ENCODE data around the gene ITGA6.
A peak's percentile ranks its signal among the peaks of the same experiment; 100 is the strongest.

The ITGA6 gene

GRCh38 chr2:172554352-172555271 is 127.2 kb downstream of the ITGA6 start:
- H3K9ac ChIP-seq (ENCODE audit: low read depth, low read length, poor library complexity) = no peak overlapping the region
- H4K91ac ChIP-seq (ENCODE audit: low read depth, low read length, poor library complexity) = no peak overlapping the region
- no peak overlapping the region for H3K23ac ChIP-seq (ENCODE audit: low read depth, low read length, poor library complexity)
- H2AK5ac ChIP-seq (ENCODE audit: low read depth, low read length) = no peak overlapping the region
- H3K79me1 ChIP-seq (ENCODE audit: low read depth, low read length) = no peaks in the 10 kb centered on the region
- H3K4me2 ChIP-seq (ENCODE audit: insufficient read depth, low read length, poor library complexity, severe bottlenecking) = no peak overlapping the region
- H3K4me1 ChIP-seq (ENCODE audit: control insufficient read depth in 2 of 2, insufficient read depth in 1 of 2, low read depth in 1 of 2, low read length in 2 of 2) = peaks cover 5 to 11% of the 10 kb centered on the region in 2 donors
- peak overlapping the region in 1 of 2 donors; percentile 87 for H3K4me3 ChIP-seq (ENCODE audit: low read length in 2 of 2)
- H2BK12ac ChIP-seq (ENCODE audit: low read length) = no peak overlapping the region
- no peak overlapping the region for H2BK5ac ChIP-seq (ENCODE audit: low read length)
- peaks cover 0 to 6% (median 0%) of the 10 kb centered on the region in 3 experiments for H3K27me3 ChIP-seq (ENCODE audit: control insufficient read depth in 3 of 3, insufficient read depth in 3 of 3, low read depth in 1 of 3, low read length in 3 of 3)
- no CpG with 5 or more reads among the region's 18 CpGs for WGBS, 2 donors (ENCODE audit: extremely low coverage in 2 of 2, insufficient read length in 2 of 2, insufficient replicate concordance in 1 of 2)
- H3K27ac ChIP-seq (replicated peaks; ENCODE audit: low read length) = no peak overlapping the region
- no peak overlapping the region for H3K14ac ChIP-seq (ENCODE audit: low read length)
- H4K8ac ChIP-seq (ENCODE audit: low read depth, low read length) = no peak overlapping the region
- H2AFZ ChIP-seq (ENCODE audit: low read length) = peak overlapping the region; percentile 97
- H3K36me3 ChIP-seq (replicated peaks in 1 of 2; ENCODE audit: control insufficient read depth in 2 of 2, insufficient read depth in 2 of 2, low read length in 2 of 2) = peaks cover 0 to 6% of the 10 kb centered on the region in 2 donors
- no peak overlapping the region for H2BK15ac ChIP-seq (ENCODE audit: low read length)
- H3K4ac ChIP-seq (ENCODE audit: low read length) = no peak overlapping the region
- no peak for DNase-seq (ENCODE audit: low spot score)
- H3K18ac ChIP-seq (ENCODE audit: low read length) = no peak overlapping the region
- H3K9me3 ChIP-seq (replicated peaks in 1 of 2; ENCODE audit: control insufficient read depth in 2 of 2, insufficient read depth in 1 of 2, low read depth in 1 of 2, low read length in 2 of 2) = no peaks in the 10 kb centered on the region
- no peak overlapping the region for H2BK120ac ChIP-seq (ENCODE audit: low read depth, low read length)

- H3K27me3 ChIP-seq (ENCODE audit: control insufficient read depth in 3 of 3, insufficient read depth in 3 of 3, low read depth in 1 of 3, low read length in 3 of 3) = peaks cover 0 to 6% (median 0%) of the 10 kb centered on the region in 3 experiments
- no peak overlapping the region for H3K4ac ChIP-seq (ENCODE audit: low read length)
- peak overlapping the region; percentile 97 for H3K18ac ChIP-seq (ENCODE audit: low read length)
- peak overlapping the region; percentile 87 to 95 for H3K4me3 ChIP-seq (ENCODE audit: low read length in 2 of 2)
- no peak overlapping the region for H4K91ac ChIP-seq (ENCODE audit: low read depth, low read length, poor library complexity)
- WGBS, 2 donors (ENCODE audit: extremely low coverage in 2 of 2, insufficient read length in 2 of 2, insufficient replicate concordance in 1 of 2) = no CpG with 5 or more reads among the region's 8 CpGs
- no peaks in the 10 kb centered on the region for H3K9me3 ChIP-seq (replicated peaks in 1 of 2; ENCODE audit: control insufficient read depth in 2 of 2, insufficient read depth in 1 of 2, low read depth in 1 of 2, low read length in 2 of 2)
- peaks cover 5 to 11% of the 10 kb centered on the region in 2 donors for H3K4me1 ChIP-seq (ENCODE audit: control insufficient read depth in 2 of 2, insufficient read depth in 1 of 2, low read depth in 1 of 2, low read length in 2 of 2)
- H3K27ac ChIP-seq (replicated peaks; ENCODE audit: low read length) = no peak overlapping the region
- H4K8ac ChIP-seq (ENCODE audit: low read depth, low read length) = no peak overlapping the region
- no peaks in the 10 kb centered on the region for H3K79me1 ChIP-seq (ENCODE audit: low read depth, low read length)
- H3K23ac ChIP-seq (ENCODE audit: low read depth, low read length, poor library complexity) = peak overlapping the region; percentile 99
- peak overlapping the region; percentile 97 for H2AFZ ChIP-seq (ENCODE audit: low read length)
- H2AK5ac ChIP-seq (ENCODE audit: low read depth, low read length) = no peak overlapping the region
- no peak overlapping the region for H2BK5ac ChIP-seq (ENCODE audit: low read length)
- peak overlapping the region; percentile 14 for H3K14ac ChIP-seq (ENCODE audit: low read length)
- H2BK12ac ChIP-seq (ENCODE audit: low read length) = peak overlapping the region; percentile 82
- H3K4me2 ChIP-seq (ENCODE audit: insufficient read depth, low read length, poor library complexity, severe bottlenecking) = peak overlapping the region; percentile 78
- H3K36me3 ChIP-seq (replicated peaks in 1 of 2; ENCODE audit: control insufficient read depth in 2 of 2, insufficient read depth in 2 of 2, low read length in 2 of 2) = peaks cover 0 to 6% of the 10 kb centered on the region in 2 donors
- DNase-seq (ENCODE audit: low spot score) = no peak
- peak overlapping the region; percentile 91 for H3K9ac ChIP-seq (ENCODE audit: low read depth, low read length, poor library complexity)
- no peak overlapping the region for H2BK120ac ChIP-seq (ENCODE audit: low read depth, low read length)
- peak overlapping the region; percentile 40 for H2BK15ac ChIP-seq (ENCODE audit: low read length)
Measured at GRCh38 chr2:172555272-172555521, 127.8 kb downstream of the ITGA6 start.

Data from neuronal stem cell (in vitro differentiated cells).